ENCODE results near the gene MX1. TPM values are rescaled to one million over a fixed set of nuclear protein-coding genes. Genes with fewer than 3 reads are reported as not detected.

Gene MX1
- 15.5 and 25.0 TPM in 2 replicates for total RNA-seq

GRCh38 chr21:41425954-41426675, at the start of gene MX1:
Gene MX1, plus strand, starts transcription at chr21:41426239. Its CDS starts 5,832 bp downstream, at chr21:41432071.
- DNase-seq (ENCODE audit: low read depth): no peak
- peak within 1 kb of the TSS; percentile 72 for H3K4me3 ChIP-seq (ENCODE audit: low read depth, low read length)
- TF ChIP-seq CTCF (conservative IDR thresholded peaks at IDR 0.05; ENCODE audit: low read depth, low read length): no peak

- TF ChIP-seq CTCF (conservative IDR thresholded peaks at IDR 0.05; ENCODE audit: low read depth, low read length): no peak
- no peak for DNase-seq (ENCODE audit: low read depth)
- no peak overlapping the region for H3K4me3 ChIP-seq (ENCODE audit: low read depth, low read length)
These were observed 48.3 kb upstream of the MX1 start for GRCh38 chr21:41377715-41378114.

- H3K4me3 ChIP-seq (ENCODE audit: low read depth, low read length): no peak overlapping the region
- no peak for TF ChIP-seq CTCF (conservative IDR thresholded peaks at IDR 0.05; ENCODE audit: low read depth, low read length)
- DNase-seq (ENCODE audit: low read depth): no peak
These were observed 47.2 kb upstream of the MX1 start for GRCh38 chr21:41378849-41379248.

- no peak for TF ChIP-seq CTCF (conservative IDR thresholded peaks at IDR 0.05; ENCODE audit: low read depth, low read length)
- no peak overlapping the region for H3K4me3 ChIP-seq (ENCODE audit: low read depth, low read length)
- DNase-seq (ENCODE audit: low read depth): no peak
These were observed 46.1 kb upstream of the MX1 start for GRCh38 chr21:41379901-41380300.

- no peak overlapping the region for H3K4me3 ChIP-seq (ENCODE audit: low read depth, low read length)
- TF ChIP-seq CTCF (conservative IDR thresholded peaks at IDR 0.05; ENCODE audit: low read depth, low read length): no peak
- no peak for DNase-seq (ENCODE audit: low read depth)
These were observed 44.3 kb upstream of the MX1 start for GRCh38 chr21:41381731-41382130.

- no peak for TF ChIP-seq CTCF (conservative IDR thresholded peaks at IDR 0.05; ENCODE audit: low read depth, low read length)
- DNase-seq (ENCODE audit: low read depth): no peak
- no peak overlapping the region for H3K4me3 ChIP-seq (ENCODE audit: low read depth, low read length)
These were observed 38.8 kb upstream of the MX1 start for GRCh38 chr21:41387042-41387819.
